Upper lobe of left lung (tissue), 4 donors: Measurements from ENCODE around the gene ARHGAP23.

ENCODE experiments used
- POLR2AphosphoS5 ChIP-seq, 2 donors: sonication (generic); formaldehyde crosslinking; IDR thresholded peaks; one replicate each; pipeline ENCODE4 v1.5.1; 2017; ENCODE audit warnings: antibody characterized with exemption in 2 of 2
- TF ChIP-seq, protein P1 (sequence below), 6 experiments: fragments of 450-650 bp in 4 of 6; fragments of 200-600 bp in 2 of 6; sonication (generic) in 2 of 6; IDR thresholded peaks; one replicate each; pipeline ENCODE4 v1.5.1; 2016 to 2019; ENCODE audit warnings: antibody characterized with exemption in 6 of 6

DNA sequence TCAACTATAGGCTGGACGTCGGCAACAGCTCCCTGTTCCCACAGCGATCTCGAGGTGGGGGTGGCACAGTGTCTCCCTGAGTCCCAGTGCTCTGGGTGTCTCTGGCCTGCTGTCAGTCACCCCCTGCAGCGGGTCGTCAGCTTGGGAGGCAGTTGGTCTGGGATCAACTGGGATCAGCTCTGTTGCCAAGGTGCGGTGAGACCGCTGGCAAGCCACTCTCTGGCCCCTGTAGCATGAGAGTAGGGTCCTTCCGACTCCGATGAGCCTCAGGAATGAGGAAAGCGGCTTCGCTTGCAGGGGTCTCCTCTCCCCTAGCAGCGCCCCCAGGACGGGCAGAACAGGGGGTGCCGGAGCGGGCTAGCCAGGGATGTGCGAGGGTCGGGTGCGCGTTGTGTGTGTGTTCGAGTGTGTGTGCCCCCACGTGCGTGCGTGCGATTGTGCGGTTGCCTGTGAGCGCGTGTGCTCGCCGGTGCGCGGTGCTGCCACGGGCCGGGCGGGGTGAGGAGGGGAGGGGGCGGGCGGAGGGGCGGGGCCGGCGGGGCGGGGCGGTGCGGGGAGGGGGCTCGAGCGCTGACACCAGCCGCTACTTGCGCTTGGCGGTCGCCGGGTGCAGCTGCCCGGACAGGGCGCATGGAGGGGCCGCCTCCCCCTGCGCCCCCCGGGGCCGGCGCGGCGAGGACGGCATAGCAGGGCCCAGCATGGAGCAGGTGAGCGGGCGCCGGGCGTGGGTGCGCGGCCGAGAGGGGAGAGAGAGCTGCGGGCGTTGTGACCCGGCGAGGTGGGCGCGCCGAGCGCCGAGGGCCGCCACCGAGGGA lies 9.4 kb upstream of the ARHGAP23 start:
- TF ChIP-seq, protein P1, sequence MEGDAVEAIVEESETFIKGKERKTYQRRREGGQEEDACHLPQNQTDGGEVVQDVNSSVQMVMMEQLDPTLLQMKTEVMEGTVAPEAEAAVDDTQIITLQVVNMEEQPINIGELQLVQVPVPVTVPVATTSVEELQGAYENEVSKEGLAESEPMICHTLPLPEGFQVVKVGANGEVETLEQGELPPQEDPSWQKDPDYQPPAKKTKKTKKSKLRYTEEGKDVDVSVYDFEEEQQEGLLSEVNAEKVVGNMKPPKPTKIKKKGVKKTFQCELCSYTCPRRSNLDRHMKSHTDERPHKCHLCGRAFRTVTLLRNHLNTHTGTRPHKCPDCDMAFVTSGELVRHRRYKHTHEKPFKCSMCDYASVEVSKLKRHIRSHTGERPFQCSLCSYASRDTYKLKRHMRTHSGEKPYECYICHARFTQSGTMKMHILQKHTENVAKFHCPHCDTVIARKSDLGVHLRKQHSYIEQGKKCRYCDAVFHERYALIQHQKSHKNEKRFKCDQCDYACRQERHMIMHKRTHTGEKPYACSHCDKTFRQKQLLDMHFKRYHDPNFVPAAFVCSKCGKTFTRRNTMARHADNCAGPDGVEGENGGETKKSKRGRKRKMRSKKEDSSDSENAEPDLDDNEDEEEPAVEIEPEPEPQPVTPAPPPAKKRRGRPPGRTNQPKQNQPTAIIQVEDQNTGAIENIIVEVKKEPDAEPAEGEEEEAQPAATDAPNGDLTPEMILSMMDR (IDR thresholded peaks at IDR 0.05), result no peak
- TF ChIP-seq POLR2AphosphoS5 (IDR thresholded peaks at IDR 0.05), result no peak
